ENCODE measurements around the gene CIB2.

CIB2 gene

DNA sequence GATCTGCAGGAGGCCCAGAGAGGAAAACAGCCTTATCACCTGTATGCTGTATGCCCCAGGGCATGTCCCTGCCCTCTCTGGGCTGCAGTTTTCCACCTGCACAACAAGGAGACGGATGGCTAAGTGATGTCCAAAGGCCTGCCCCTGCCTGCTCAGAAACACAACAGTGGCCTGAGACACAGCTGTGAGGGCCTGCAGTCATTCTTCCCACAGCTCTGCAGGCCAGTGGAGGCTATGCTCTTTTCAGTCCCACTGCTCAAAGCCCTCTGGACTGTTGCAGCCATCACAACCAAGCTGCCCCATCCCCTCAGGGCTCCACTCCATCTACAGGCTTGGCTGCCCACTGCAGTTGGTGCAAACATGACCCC is 48.5 kb downstream of the CIB2 start:
- no peak for DNase-seq

GRCh38 chr15:78082106-78082742 is 49.0 kb downstream of the CIB2 start:
- no peak for DNase-seq

DNA sequence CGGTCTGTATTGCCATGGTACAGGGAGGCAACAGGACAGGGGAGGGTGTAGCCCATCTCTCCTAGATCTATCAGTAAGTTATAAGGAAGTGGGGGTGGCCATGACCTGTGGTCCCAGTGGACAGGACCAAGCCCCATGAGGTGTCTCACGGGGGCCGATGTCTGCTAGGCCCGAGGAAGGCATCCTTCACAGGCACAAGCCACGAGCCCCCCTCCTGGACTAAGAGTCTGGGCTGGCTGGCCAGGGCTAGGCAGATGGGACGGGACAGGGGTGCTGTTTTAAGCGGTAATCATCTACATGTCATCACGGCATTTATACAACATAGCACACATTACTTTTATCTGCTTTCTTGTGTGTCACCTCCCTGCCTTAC is 51.2 kb downstream of the CIB2 start:
- no peak for DNase-seq

GRCh38 chr15:78079298-78080087 is 51.8 kb downstream of the CIB2 start:
- DNase-seq = no peak

- no peak for DNase-seq
Measured at GRCh38 chr15:78077871-78078210, 53.4 kb downstream of the CIB2 start.

DNA sequence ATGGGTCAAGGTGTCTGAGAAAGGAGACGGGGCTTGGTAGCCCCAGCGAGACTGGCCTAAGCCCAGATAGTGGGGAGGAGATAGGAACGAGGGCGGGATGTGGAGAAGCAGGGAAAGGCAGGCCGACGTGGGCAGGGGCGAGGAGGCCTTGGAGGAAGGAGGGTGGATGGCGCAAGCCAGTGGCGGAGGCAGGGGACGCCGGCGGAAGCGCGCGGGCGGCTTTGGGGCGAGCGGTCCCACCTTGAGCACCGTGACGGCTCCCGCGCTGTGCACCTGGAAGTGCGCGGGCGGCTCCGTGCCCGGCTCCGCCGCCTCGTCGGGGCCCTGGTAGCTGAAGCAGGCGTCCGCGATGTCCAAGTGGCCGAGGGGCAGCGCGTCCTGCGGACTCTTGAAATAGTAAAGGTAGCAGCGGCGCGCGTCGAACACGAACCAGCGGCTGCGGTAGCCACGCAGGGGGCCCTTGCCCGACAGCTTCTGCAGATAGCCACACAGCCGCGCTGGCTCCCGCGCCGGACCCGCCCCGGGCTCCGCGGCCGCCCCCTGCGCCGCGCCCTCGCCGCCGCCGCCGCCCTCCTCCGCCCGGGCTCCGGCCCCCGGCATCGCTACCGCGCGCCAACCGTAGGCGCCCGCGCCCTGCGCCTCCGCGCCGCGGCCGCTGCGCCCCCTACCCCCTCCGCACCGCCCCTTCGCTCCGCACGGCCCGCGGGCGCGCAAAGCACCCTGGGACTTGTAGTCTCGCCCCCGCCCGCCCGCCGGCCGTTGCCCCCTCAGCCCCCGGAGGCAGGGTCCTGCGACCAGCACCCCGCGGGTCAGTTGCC is 54.0 kb downstream of the CIB2 start, which contains the start of gene TBC1D2B:
TSS of gene TBC1D2B (minus strand) at position 659 of the 818 bp plus-strand sequence. CDS start at position 600, 59 bp downstream.
- DNase-seq = no peak

- no peak for DNase-seq
Measured at GRCh38 chr15:78076231-78077052, 54.8 kb downstream of the CIB2 start.

DNA sequence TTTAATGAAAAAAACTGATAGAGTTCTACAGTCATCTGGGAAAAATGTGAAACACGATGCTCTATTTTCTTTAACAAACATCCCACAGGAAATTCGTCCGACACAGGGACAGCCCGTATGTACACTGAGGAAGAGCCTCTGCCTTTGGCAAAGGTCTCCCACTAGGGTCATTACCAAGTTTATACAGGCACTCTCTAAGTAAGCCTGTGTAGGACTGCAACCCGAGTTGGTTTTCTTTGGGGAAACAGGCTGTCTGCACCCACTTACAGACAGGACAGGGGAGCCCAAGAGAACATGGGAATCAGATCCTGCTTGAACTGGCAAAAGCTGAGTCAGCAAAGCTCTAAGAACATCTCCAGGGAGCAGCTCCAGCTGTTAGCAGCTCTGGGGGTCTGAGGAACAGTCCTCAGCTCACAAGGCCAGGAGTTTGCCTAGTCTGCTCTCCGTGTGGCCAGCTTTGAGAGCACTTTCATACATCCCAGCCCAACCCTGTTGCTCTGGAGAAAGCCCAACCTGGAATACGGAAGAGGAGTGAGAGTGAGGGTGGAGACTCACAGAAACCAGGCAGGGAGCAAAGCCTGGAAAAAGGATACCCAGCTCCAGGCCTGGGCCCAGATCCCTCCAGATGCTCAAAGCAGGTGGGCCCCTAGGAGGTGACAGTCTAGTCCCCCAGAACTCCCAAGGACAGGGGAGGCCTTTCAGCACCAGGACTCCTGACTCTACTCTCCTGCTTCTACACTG is 55.6 kb downstream of the CIB2 start:
- peak; percentile 74 for DNase-seq

- DNase-seq = no peak
Measured at GRCh38 chr15:78073046-78073787, 58.0 kb downstream of the CIB2 start.

DNA sequence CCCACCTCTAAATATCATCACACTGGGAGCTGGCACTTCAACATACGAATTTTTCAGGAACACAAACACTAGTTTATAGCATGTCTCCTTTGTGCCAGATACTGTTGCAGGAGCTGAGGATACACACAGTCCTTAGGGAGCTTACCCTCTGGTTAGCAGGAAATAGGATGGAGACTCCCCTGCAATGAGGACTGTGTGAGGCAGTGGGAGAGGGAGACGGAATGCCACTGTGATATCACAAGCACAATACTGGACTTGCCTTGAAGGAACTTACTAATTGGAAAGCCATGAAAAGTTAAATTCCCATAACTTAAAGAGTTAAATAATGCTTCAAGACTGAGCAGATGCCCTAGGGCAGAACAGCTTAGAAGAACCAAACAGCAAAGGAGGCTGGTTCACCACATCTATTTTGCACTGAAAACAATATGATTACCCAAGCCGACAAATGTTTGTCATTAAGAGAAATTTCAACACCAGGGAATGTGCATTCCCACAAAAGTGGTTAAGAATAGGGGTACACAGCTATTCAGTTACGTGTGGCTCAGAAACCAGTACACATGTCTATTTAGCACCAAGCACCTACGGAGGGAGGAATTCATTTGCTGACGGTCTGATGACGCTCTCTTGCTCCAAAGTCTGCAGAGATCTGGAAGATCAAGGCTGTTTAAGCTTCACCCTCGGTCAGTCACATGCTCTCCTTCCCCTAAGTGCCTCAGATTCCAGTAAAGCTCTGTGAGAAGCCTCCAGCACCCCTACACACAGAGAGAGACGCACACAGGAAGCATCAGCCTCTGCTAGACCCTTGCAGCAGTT is 59.0 kb downstream of the CIB2 start:
- no peak for DNase-seq

GRCh38 chr15:78071383-78071782 is 59.9 kb downstream of the CIB2 start:
- no peak for DNase-seq

GRCh38 chr15:78070049-78070700 is 61.1 kb downstream of the CIB2 start:
- DNase-seq = no peak

DNA sequence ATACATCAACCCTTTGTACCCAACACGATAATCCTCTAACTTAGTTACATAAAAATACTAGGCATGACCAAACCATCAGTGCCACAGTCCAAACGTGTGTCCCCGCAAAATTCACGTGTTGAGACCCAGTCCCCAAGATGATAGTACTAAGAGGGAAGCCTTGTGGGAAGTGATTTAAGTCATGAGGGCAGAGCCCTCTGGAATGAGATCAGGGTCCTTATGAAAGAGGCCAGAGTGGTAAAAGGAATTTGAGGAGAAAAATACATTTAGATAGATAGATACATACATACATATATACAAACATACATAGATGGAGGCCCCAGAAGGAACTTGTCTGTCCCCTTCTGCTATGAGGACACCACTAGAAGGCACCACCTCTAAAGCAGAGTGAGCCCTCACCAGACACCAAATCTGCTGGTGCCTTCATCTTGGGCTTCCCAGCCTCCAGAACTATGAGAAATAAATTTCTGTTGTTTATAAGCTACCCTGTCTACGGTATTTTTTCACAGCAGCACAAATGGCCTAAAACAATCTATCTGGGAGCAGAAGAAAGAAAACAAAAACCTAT is 61.7 kb downstream of the CIB2 start:
- no peak for DNase-seq

DNA sequence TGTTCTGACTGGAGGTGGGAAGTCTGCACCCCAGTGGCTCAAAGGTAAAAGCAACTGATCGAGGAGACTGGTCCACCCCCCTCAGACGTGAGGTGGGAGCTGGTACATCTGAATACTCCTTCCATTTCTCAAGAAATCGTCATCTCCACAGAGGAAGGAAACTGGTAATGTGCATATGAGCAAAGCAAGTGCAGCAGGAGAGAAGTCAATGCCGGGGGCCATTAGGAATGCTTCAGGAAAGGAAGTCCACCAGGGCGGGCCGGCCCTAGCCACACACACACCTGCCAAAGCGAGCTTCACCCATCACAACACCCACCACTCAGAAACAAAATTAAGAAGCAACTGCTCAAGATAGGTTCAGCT is 62.2 kb downstream of the CIB2 start:
- DNase-seq = no peak

GRCh38 chr15:78067328-78068228 is 63.7 kb downstream of the CIB2 start:
- DNase-seq = no peak

GRCh38 chr15:78065973-78066946 is 65.0 kb downstream of the CIB2 start:
- no peak for DNase-seq

DNA sequence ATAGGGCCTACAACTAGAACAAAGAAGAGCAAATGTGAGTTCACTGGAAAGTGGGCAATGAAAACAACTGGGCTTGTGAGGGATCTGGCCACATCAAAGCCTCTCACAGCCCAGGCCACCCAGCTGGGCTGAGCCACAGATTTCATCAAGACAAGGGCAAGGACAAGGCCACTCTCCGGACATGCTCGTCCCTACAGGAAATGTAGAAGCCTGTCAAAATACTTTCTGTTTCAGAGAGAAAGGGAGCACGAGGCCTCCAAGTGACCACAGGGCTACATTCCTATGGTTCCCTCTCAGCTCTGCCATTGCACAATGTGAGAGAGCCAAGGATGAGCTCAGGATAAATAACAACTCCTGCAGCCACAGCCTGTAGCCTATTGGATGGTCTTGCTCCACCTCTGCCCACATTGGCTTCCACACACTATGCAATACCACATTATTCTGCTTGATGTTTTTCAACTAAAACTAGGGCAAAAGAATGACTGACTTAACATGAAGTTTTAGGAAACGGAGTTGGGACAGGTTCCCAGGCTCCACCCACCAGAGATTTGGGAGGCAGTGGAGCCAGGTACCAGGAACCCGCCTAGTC is 65.9 kb downstream of the CIB2 start:
- DNase-seq = peak; percentile 89

Data from amniotic stem cell (primary cell).